Thyroid gland (tissue), 4 donors: ENCODE results near the gene KCTD1. TPM values are rescaled to one million over a fixed set of nuclear protein-coding genes. Genes with fewer than 3 reads are reported as not detected.

Experiments used
- DNase-seq, 2 donors: peaks; one replicate each; pipeline ENCODE4 v3.0.0-alpha.2; 2019
- H3K27ac ChIP-seq, 3 donors: fragments of 200-600 bp; sonication (generic); 1 replicate in 2 of 3; 2 replicates in 1 of 3; pipeline ENCODE4 v1.5.1; 2016 to 2019; ENCODE audit warnings: mild to moderate bottlenecking in 1 of 3, moderate library complexity in 1 of 3
- H3K27me3 ChIP-seq: fragments of 200-600 bp; sonication (generic); one replicate; pipeline ENCODE4 v1.5.1; 2019
- H3K36me3 ChIP-seq, 2 donors: fragments of 200-600 bp; sonication (generic); one replicate each; pipeline ENCODE4 v1.5.1; 2016 to 2019
- H3K4me1 ChIP-seq, 2 donors: fragments of 200-600 bp; sonication (generic); one replicate each; pipeline ENCODE4 v1.5.1; 2017 to 2019
- H3K4me3 ChIP-seq, 3 donors: fragments of 200-600 bp; sonication (generic); replicated peaks in 1 of 3; 1 replicate in 2 of 3; 2 replicates in 1 of 3; pipeline ENCODE4 v1.5.1; 2016; ENCODE audit warnings: mild to moderate bottlenecking in 1 of 3
- H3K9me3 ChIP-seq: fragments of 200-600 bp; sonication (generic); one replicate; pipeline ENCODE4 v1.5.1; 2017
- CTCF ChIP-seq, 6 experiments: fragments of 200-600 bp in 3 of 6; fragments of 450-650 bp in 3 of 6; sonication (generic) in 3 of 6; IDR thresholded peaks; one replicate each; pipeline ENCODE4 v1.5.1; 2016 to 2019; ENCODE audit warnings: antibody characterized with exemption in 6 of 6, mild to moderate bottlenecking in 2 of 6, inconsistent platforms in 1 of 6, moderate library complexity in 1 of 6
- POLR2A ChIP-seq, 2 donors: fragments of 450-650 bp; IDR thresholded peaks; one replicate each; pipeline ENCODE4 v1.6.1; 2017; ENCODE audit warnings: antibody characterized with exemption in 2 of 2, mild to moderate bottlenecking in 2 of 2, moderate library complexity in 1 of 2
- WGBS, 2 donors: methylation state at CpG; one replicate each; pipeline ENCODE4 v1.1.5; 2017; 5-methylcytosine and 5-hydroxymethylcytosine counted together
- intact Hi-C: fragments of 100-400 bp; cut with DNase I; formaldehyde crosslinking; loops from one replicate; pipeline ENCODE4 v1.15.1; 2023
- total RNA-seq, 4 donors: library from RNA; depleted of rRNA; stranded (reverse); fragments of >200 nt; gene quantifications; one replicate each; pipeline ENCODE4 v1.2.3, GENCODE V29; 2016

The KCTD1 gene
- total RNA-seq, 4 donors from 2014 or later = 25.9 to 66.0 (median 34.2) TPM

- no peak for DNase-seq
- no peaks in the 10 kb centered on the region for H3K4me1 ChIP-seq
- no peak overlapping the region for H3K27ac ChIP-seq
- no peak for TF ChIP-seq POLR2A (IDR thresholded peaks at IDR 0.05)
- no peak for TF ChIP-seq CTCF (IDR thresholded peaks at IDR 0.05)
- H3K36me3 ChIP-seq = no peaks in the 10 kb centered on the region
- intact Hi-C loops = no loop called here
- H3K27me3 ChIP-seq = no peaks in the 10 kb centered on the region
- H3K4me3 ChIP-seq = no peak overlapping the region
- WGBS, 2 donors = 90 to 93% methylated on average over 7 of the region's 7 CpGs
- H3K9me3 ChIP-seq = no peaks in the 10 kb centered on the region
Measured at GRCh38 chr18:26489881-26490280, 58.5 kb downstream of the KCTD1 start.

DNA sequence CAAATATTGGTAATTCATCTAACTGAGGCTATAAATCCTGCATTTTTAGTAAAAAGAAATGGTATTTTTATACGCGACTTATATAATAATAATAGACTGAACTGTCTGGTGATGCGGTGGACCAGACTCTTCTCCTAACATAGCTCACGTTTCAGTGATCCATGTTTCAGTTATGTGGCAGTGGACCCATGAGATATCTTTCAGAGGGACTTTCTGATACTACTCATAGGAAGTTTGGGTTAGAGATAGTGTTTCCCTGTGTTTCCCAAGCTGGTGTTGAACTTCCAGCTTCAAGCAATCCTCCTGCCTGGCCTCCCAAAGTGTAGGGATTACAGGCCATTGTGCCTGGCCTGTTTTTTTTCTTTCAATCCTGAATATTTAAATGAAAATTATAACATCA is 59.2 kb downstream of the KCTD1 start:
- H3K36me3 ChIP-seq = no peaks in the 10 kb centered on the region
- H3K4me1 ChIP-seq = no peaks in the 10 kb centered on the region
- WGBS, 2 donors = 94 to 98% methylated on average over 4 of the region's 4 CpGs
- no peak overlapping the region for H3K4me3 ChIP-seq
- no peaks in the 10 kb centered on the region for H3K27me3 ChIP-seq
- H3K9me3 ChIP-seq = no peaks in the 10 kb centered on the region
- no peak overlapping the region for H3K27ac ChIP-seq
- TF ChIP-seq CTCF (IDR thresholded peaks at IDR 0.05) = no peak
- TF ChIP-seq POLR2A (IDR thresholded peaks at IDR 0.05) = no peak
- DNase-seq = no peak
- intact Hi-C loops = no loop called here

GRCh38 chr18:26488417-26489009 is 59.8 kb downstream of the KCTD1 start:
- intact Hi-C loops = no loop called here
- no peaks in the 10 kb centered on the region for H3K4me1 ChIP-seq
- no peak overlapping the region for H3K27ac ChIP-seq
- H3K9me3 ChIP-seq = no peaks in the 10 kb centered on the region
- H3K36me3 ChIP-seq = no peaks in the 10 kb centered on the region
- no peak overlapping the region for H3K4me3 ChIP-seq
- H3K27me3 ChIP-seq = no peaks in the 10 kb centered on the region
- TF ChIP-seq CTCF (IDR thresholded peaks at IDR 0.05) (no peak), POLR2A (IDR thresholded peaks at IDR 0.05) (no peak)
- DNase-seq = no peak
- 89 to 90% methylated on average over 11 of the region's 11 CpGs for WGBS, 2 donors

- Histone ChIP-seq H3K27ac (no peak overlapping the region), H3K4me1 (no peaks in the 10 kb centered on the region), H3K4me3 (no peak overlapping the region), H3K9me3 (no peaks in the 10 kb centered on the region), H3K36me3 (no peaks in the 10 kb centered on the region), H3K27me3 (no peaks in the 10 kb centered on the region)
- WGBS, 2 donors = 93% methylated on average over 7 of the region's 7 CpGs
- intact Hi-C loops = no loop called here
- no peak for DNase-seq
- no peak for TF ChIP-seq POLR2A (IDR thresholded peaks at IDR 0.05)
- no peak for TF ChIP-seq CTCF (IDR thresholded peaks at IDR 0.05)
Measured at GRCh38 chr18:26487437-26487836, 60.9 kb downstream of the KCTD1 start.

DNA sequence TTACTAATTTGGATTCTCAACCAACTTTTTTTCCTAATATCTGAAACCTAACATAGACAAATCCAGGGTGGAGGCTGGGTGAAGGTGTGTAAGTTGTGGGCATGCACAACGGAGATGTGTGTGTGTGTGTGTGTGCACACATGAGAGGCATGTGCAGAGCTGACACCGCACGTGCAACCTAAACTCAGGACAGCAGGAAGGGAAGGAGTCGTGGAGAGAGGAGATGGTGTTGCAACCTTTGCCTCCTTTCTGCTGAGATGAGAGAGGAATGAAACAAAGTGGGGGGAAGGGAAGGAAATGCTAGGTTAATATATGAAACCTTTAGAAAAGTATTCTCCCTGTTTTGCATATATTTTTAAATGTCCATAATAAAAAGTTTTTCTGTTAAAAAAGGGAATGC is 64.7 kb downstream of the KCTD1 start:
- Histone ChIP-seq H3K9me3 (no peaks in the 10 kb centered on the region), H3K27me3 (no peaks in the 10 kb centered on the region), H3K27ac (no peak overlapping the region), H3K4me1 (peaks cover 22% of the 10 kb centered on the region in 2 donors), H3K4me3 (no peak overlapping the region), H3K36me3 (no peaks in the 10 kb centered on the region)
- WGBS, 2 donors = 90 to 96% methylated on average over 4 of the region's 4 CpGs
- intact Hi-C loops = no loop called here
- no peak for DNase-seq
- TF ChIP-seq CTCF (IDR thresholded peaks at IDR 0.05) (no peak), POLR2A (IDR thresholded peaks at IDR 0.05) (no peak)
